HEK293 (cell line): Measurements from ENCODE around the gene ARPIN.

ENCODE experiments used
- CTCF ChIP-seq: fragments of 450-650 bp; formaldehyde crosslinking; IDR thresholded peaks from 2 replicates; pipeline ENCODE4 v1.5.1; 2016; ENCODE audit warnings: missing biosample characterization, missing genetic modification characterization
- ZNF174 ChIP-seq: fragments of 450-650 bp; formaldehyde crosslinking; IDR thresholded peaks from 2 replicates; pipeline ENCODE4 v1.5.0; 2017; ENCODE audit warnings: missing biosample characterization, mild to moderate bottlenecking, missing genetic modification characterization
- ZNF24 ChIP-seq: fragments of 450-650 bp; formaldehyde crosslinking; IDR thresholded peaks from 2 replicates; pipeline ENCODE4 v1.5.1; 2016; ENCODE audit warnings: missing biosample characterization, missing genetic modification characterization

- no peak for TF ChIP-seq ZNF24 (tag by site-specific recombination)
- TF ChIP-seq ZNF174 (tag by site-specific recombination): no peak
- TF ChIP-seq CTCF: no peak
These were observed 11.9 kb downstream of the ARPIN start for GRCh38 chr15:89900849-89901248.
